ENCODE data around the gene CADPS. TPM values are rescaled to one million over a fixed set of nuclear protein-coding genes. Genes with fewer than 3 reads are reported as not detected.

Gene CADPS
- total RNA-seq, 4 donors from 2014 or later: 0.82 to 13.2 TPM; not detected in 2

- Histone ChIP-seq H3K4me3 (no peak overlapping the region), H3K4me1 (peaks cover 0 to 27% of the 10 kb centered on the region in 2 donors), H3K27me3 (peaks cover 4 to 86% of the 10 kb centered on the region in 2 donors)
Observed at GRCh38 chr3:62372621-62373041, 502.6 kb downstream of the CADPS start.

GRCh38 chr3:62371720-62372591 lies 503.3 kb downstream of the CADPS start:
- no peak overlapping the region for H3K4me3 ChIP-seq
- no peaks in the 10 kb centered on the region for H3K36me3 ChIP-seq
- peaks cover 4 to 88% of the 10 kb centered on the region in 2 donors for H3K27me3 ChIP-seq
- TF ChIP-seq POLR2A (IDR thresholded peaks at IDR 0.05): no peak
- TF ChIP-seq CTCF (IDR thresholded peaks at IDR 0.05): no peak
- no peaks in the 10 kb centered on the region for H3K9me3 ChIP-seq
- intact Hi-C loops (cut with DNase I; ENCODE audit: low total_unique reads): no loop called here
- peaks cover 0 to 27% of the 10 kb centered on the region in 2 donors for H3K4me1 ChIP-seq
- no peak for DNase-seq
- no peak overlapping the region for H3K27ac ChIP-seq

More at GRCh38 chr3:62372621-62373041, 502.6 kb downstream of the CADPS start:
- DNase-seq: no peak
- H3K36me3 ChIP-seq: no peaks in the 10 kb centered on the region
- no peak for TF ChIP-seq CTCF (IDR thresholded peaks at IDR 0.05)
- H3K9me3 ChIP-seq: no peaks in the 10 kb centered on the region
- intact Hi-C loops (cut with DNase I; ENCODE audit: low total_unique reads): no loop called here
- no peak overlapping the region for H3K27ac ChIP-seq

- Histone ChIP-seq H3K36me3 (no peaks in the 10 kb centered on the region), H3K4me3 (no peak overlapping the region), H3K4me1 (peaks cover 0 to 27% of the 10 kb centered on the region in 2 donors), H3K9me3 (no peaks in the 10 kb centered on the region), H3K27ac (no peak overlapping the region), H3K27me3 (peaks cover 4 to 82% of the 10 kb centered on the region in 2 donors)
- intact Hi-C loops (cut with DNase I; ENCODE audit: low total_unique reads): no loop called here
- DNase-seq: no peak
- TF ChIP-seq CTCF (IDR thresholded peaks at IDR 0.05): no peak
- no peak for TF ChIP-seq POLR2A (IDR thresholded peaks at IDR 0.05)
Observed at GRCh38 chr3:62370858-62371719, 504.1 kb downstream of the CADPS start.

GRCh38 chr3:62370112-62370857 lies 504.9 kb downstream of the CADPS start:
- Histone ChIP-seq H3K4me3 (no peak overlapping the region), H3K36me3 (no peaks in the 10 kb centered on the region), H3K27ac (no peak overlapping the region), H3K9me3 (no peaks in the 10 kb centered on the region), H3K27me3 (peaks cover 4 to 75% of the 10 kb centered on the region in 2 donors), H3K4me1 (peaks cover 0 to 27% of the 10 kb centered on the region in 2 donors)
- DNase-seq: no peak
- TF ChIP-seq POLR2A (IDR thresholded peaks at IDR 0.05) (no peak), CTCF (IDR thresholded peaks at IDR 0.05) (no peak)
- intact Hi-C loops (cut with DNase I; ENCODE audit: low total_unique reads): no loop called here
